ENCODE data around the gene THADA. TPM values are rescaled to one million over a fixed set of nuclear protein-coding genes. Genes with fewer than 3 reads are reported as not detected.
"Not testable (repeated sequence)": the region's sequence is repeated elsewhere in the genome, so short reads cannot be mapped to it uniquely, and the experiment has no call there.

THADA gene
- total and polyA plus RNA-seq, 2 donors (not counting 3 experiments of a cell fraction or from before 2014, with no cell fraction given), result 22.6 to 25.3 TPM

DNA sequence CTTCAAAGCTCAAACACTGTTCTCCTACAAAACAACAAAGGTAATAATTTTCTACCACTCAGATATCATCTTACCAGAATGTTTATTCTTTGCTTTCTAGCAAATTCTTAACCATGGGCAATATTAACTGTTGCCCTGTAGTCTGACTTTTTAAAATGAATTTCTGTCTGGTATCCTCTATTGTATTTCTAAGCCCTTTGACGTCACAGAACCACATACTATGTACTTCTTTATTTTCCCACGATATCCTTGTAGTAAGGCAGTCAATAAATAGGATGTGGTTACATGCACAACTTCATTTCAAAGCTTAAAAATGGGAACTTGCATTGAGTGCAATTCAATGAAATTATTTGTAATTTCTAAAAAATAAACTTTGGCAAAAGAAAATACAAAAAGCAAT, 58.7 kb downstream of the THADA start:
- Histone ChIP-seq H3K9ac (replicated peaks; ENCODE audit: extremely low read depth, insufficient read depth, low read length) (no peak overlapping the region), H3K27me3 (ENCODE audit: control insufficient read depth in 2 of 2, insufficient read depth in 2 of 2, low read length in 2 of 2) (no peaks in the 10 kb centered on the region), H3K27ac (ENCODE audit: insufficient read depth, low read depth, low read length) (no peak overlapping the region), H3K4me1 (ENCODE audit: control insufficient read depth, extremely low read depth, insufficient read depth, low read length) (no peaks in the 10 kb centered on the region), H3K4me2 (ENCODE audit: insufficient read depth, low read length) (no peak overlapping the region), H3K9me3 (replicated peaks; ENCODE audit: control insufficient read depth, insufficient read depth, low read length) (no peaks in the 10 kb centered on the region), H3K79me2 (ENCODE audit: control insufficient read depth, insufficient read depth, low read length) (no peaks in the 10 kb centered on the region), H3K9me1 (replicated peaks; ENCODE audit: control insufficient read depth, extremely low read depth, insufficient read depth, low read length) (no peaks in the 10 kb centered on the region), H3K36me3 (ENCODE audit: control insufficient read depth in 2 of 2, extremely low read depth in 1 of 2, insufficient read depth in 2 of 2, low read length in 2 of 2) (no peaks in the 10 kb centered on the region), H2AFZ (ENCODE audit: low read depth, low read length) (no peak overlapping the region), H3K4me3 (replicated peaks in 1 of 3; ENCODE audit: insufficient read depth in 1 of 3, low read depth in 1 of 3, low read length in 3 of 3) (no peak overlapping the region), H4K20me1 (replicated peaks; ENCODE audit: control insufficient read depth, extremely low read depth, insufficient read depth, low read length) (no peaks in the 10 kb centered on the region)
- no TSS peak for BruUV-seq (replicated peaks)
- DNase-seq (ENCODE audit: low read depth, low spot score) (no peak), FAIRE-seq (no peak)
- intact Hi-C loops (cut with micrococcal nuclease), result no loop called here
- ChIA-PET POLR2A (no interaction called here), CTCF (interaction anchor here (1.1 to 4.8 kb wide), 3 partner anchors 10 to 309 kb away, joined by 3 to 30 read pairs (median 4); partner anchors contain the start of gene ZFP36L2)
- TF ChIP-seq EZH2 (IDR thresholded peaks at IDR 0.05; ENCODE audit: borderline replicate concordance, low read depth, low read length, severe bottlenecking), result no peak
- dilution Hi-C loops (cut with MboI; ENCODE audit: extremely low pct_ligation_motif_present, low sequenced_read_pairs), result no loop called here

DNA sequence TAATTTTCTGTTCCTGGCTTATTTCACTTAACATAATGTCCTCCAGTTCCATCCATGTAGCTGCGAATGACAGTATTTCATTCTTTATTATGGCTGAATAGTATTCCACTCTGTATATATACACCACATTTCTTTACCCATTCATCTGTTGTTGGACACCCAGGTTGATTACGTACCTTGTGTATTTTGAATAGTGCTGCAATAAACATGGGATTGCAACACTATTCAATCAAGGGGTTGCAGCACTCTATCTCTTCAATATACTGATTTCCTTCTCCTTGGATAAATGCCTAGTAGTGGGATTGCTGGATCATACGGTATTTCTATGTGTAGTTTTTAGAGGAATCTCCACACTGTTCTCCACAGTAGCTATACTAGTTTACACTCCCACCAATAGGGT, 61.3 kb downstream of the THADA start:
- H3K9me3 ChIP-seq (replicated peaks; ENCODE audit: control insufficient read depth, insufficient read depth, low read length), result no peaks in the 10 kb centered on the region
- TF ChIP-seq, protein P1, sequence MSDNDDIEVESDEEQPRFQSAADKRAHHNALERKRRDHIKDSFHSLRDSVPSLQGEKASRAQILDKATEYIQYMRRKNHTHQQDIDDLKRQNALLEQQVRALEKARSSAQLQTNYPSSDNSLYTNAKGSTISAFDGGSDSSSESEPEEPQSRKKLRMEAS (IDR thresholded peaks at IDR 0.05; ENCODE audit: insufficient read depth, insufficient read length), result no peak
- no peak for TF ChIP-seq POLR2A (IDR thresholded peaks at IDR 0.05; ENCODE audit: low read depth, low read length)
- TF ChIP-seq GATA2 (IDR thresholded peaks at IDR 0.05; ENCODE audit: insufficient read depth, insufficient read length, low read depth, low read length), result no peak
- no peak for TF ChIP-seq FOS (IDR thresholded peaks at IDR 0.05; ENCODE audit: borderline replicate concordance, insufficient read depth, low read length)
- TF ChIP-seq, protein P2, sequence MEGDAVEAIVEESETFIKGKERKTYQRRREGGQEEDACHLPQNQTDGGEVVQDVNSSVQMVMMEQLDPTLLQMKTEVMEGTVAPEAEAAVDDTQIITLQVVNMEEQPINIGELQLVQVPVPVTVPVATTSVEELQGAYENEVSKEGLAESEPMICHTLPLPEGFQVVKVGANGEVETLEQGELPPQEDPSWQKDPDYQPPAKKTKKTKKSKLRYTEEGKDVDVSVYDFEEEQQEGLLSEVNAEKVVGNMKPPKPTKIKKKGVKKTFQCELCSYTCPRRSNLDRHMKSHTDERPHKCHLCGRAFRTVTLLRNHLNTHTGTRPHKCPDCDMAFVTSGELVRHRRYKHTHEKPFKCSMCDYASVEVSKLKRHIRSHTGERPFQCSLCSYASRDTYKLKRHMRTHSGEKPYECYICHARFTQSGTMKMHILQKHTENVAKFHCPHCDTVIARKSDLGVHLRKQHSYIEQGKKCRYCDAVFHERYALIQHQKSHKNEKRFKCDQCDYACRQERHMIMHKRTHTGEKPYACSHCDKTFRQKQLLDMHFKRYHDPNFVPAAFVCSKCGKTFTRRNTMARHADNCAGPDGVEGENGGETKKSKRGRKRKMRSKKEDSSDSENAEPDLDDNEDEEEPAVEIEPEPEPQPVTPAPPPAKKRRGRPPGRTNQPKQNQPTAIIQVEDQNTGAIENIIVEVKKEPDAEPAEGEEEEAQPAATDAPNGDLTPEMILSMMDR (IDR thresholded peaks at IDR 0.05; ENCODE audit: extremely low read depth in 1 of 2, insufficient read depth in 1 of 2, low read depth in 1 of 2, low read length in 2 of 2), result no peak
- TF ChIP-seq EZH2 (IDR thresholded peaks at IDR 0.05; ENCODE audit: borderline replicate concordance, low read depth, low read length, severe bottlenecking), result no peak
- TF ChIP-seq POLR2AphosphoS5 (IDR thresholded peaks at IDR 0.05; ENCODE audit: insufficient read depth, low read depth, low read length), result no peak
- H3K4me1 ChIP-seq (ENCODE audit: control insufficient read depth, extremely low read depth, insufficient read depth, low read length), result no peaks in the 10 kb centered on the region
- no peaks in the 10 kb centered on the region for H3K27me3 ChIP-seq (ENCODE audit: control insufficient read depth in 2 of 2, insufficient read depth in 2 of 2, low read length in 2 of 2)
- no peak overlapping the region for H3K27ac ChIP-seq (ENCODE audit: insufficient read depth, low read depth, low read length)
- H3K79me2 ChIP-seq (ENCODE audit: control insufficient read depth, insufficient read depth, low read length), result no peaks in the 10 kb centered on the region
- no peak for FAIRE-seq
- ChIA-PET CTCF (interaction anchor here (0.9 kb wide), 1 partner anchor 15 kb away, joined by 5 read pairs; no protein-coding TSS in a partner anchor), POLR2A (no interaction called here)
- no TSS peak for BruUV-seq (replicated peaks)
- H4K20me1 ChIP-seq (replicated peaks; ENCODE audit: control insufficient read depth, extremely low read depth, insufficient read depth, low read length), result no peaks in the 10 kb centered on the region
- H3K4me3 ChIP-seq (replicated peaks in 1 of 3; ENCODE audit: insufficient read depth in 1 of 3, low read depth in 1 of 3, low read length in 3 of 3), result no peak overlapping the region
- no peak for DNase-seq (ENCODE audit: low read depth, low spot score)
- H3K9ac ChIP-seq (replicated peaks; ENCODE audit: extremely low read depth, insufficient read depth, low read length), result no peak overlapping the region
- H3K36me3 ChIP-seq (ENCODE audit: control insufficient read depth in 2 of 2, extremely low read depth in 1 of 2, insufficient read depth in 2 of 2, low read length in 2 of 2), result no peaks in the 10 kb centered on the region
- intact Hi-C loops (cut with micrococcal nuclease), result no loop called here
- H3K4me2 ChIP-seq (ENCODE audit: insufficient read depth, low read length), result no peak overlapping the region
- dilution Hi-C loops (cut with MboI; ENCODE audit: extremely low pct_ligation_motif_present, low sequenced_read_pairs), result no loop called here
- H2AFZ ChIP-seq (ENCODE audit: low read depth, low read length), result no peak overlapping the region
- H3K9me1 ChIP-seq (replicated peaks; ENCODE audit: control insufficient read depth, extremely low read depth, insufficient read depth, low read length), result no peaks in the 10 kb centered on the region

DNA sequence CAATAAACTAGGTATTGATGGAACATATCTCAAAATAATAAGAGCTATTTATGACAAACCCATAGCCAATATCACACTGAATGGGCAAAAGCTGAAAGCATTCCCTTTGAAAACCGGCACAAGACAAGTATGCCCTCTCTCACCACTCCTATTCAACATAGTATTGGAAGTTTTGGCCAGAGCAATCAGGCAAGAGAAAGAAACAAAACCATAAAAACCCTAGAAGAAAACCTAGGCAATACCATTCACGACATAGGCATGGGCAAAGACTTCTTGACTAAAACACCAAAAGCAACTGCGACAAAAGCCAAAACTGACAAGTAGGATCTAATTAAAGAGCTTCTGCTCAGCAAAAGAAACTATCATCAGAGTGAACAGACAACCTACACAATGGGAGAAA, 63.3 kb downstream of the THADA start:
- POLR2A ChIA-PET; FAIRE-seq; DNase-seq (ENCODE audit: low read depth, low spot score); H3K36me3 ChIP-seq (ENCODE audit: control insufficient read depth in 2 of 2, extremely low read depth in 1 of 2, insufficient read depth in 2 of 2, low read length in 2 of 2); H3K27ac ChIP-seq (ENCODE audit: insufficient read depth, low read depth, low read length); intact Hi-C loops (cut with micrococcal nuclease); H4K20me1 ChIP-seq (replicated peaks; ENCODE audit: control insufficient read depth, extremely low read depth, insufficient read depth, low read length); H3K9ac ChIP-seq (replicated peaks; ENCODE audit: extremely low read depth, insufficient read depth, low read length); dilution Hi-C loops (cut with MboI; ENCODE audit: extremely low pct_ligation_motif_present, low sequenced_read_pairs); H3K27me3 ChIP-seq (ENCODE audit: control insufficient read depth in 2 of 2, insufficient read depth in 2 of 2, low read length in 2 of 2); H3K9me3 ChIP-seq (replicated peaks; ENCODE audit: control insufficient read depth, insufficient read depth, low read length); H2AFZ ChIP-seq (ENCODE audit: low read depth, low read length); H3K4me2 ChIP-seq (ENCODE audit: insufficient read depth, low read length); H3K9me1 ChIP-seq (replicated peaks; ENCODE audit: control insufficient read depth, extremely low read depth, insufficient read depth, low read length); H3K4me3 ChIP-seq (replicated peaks in 1 of 3; ENCODE audit: insufficient read depth in 1 of 3, low read depth in 1 of 3, low read length in 3 of 3); H3K79me2 ChIP-seq (ENCODE audit: control insufficient read depth, insufficient read depth, low read length); H3K4me1 ChIP-seq (ENCODE audit: control insufficient read depth, extremely low read depth, insufficient read depth, low read length); BruUV-seq (replicated peaks): not testable (repeated sequence)
- CTCF ChIA-PET, result interaction anchor here (1.0 to 1.2 kb wide), 2 partner anchors 9 to 10 kb away, joined by 3 to 4 read pairs; no protein-coding TSS in a partner anchor

All from endothelial cell of umbilical vein (primary cell).